ENCODE measurements around the gene BTBD1. TPM values are rescaled to one million over a fixed set of nuclear protein-coding genes. Genes with fewer than 3 reads are reported as not detected.

Gene BTBD1
- 51.9 TPM for polyA plus RNA-seq (2013, experiment 1 of 2)
- polyA plus RNA-seq (2013, experiment 2 of 2): 54.3 TPM

- Histone ChIP-seq H4K8ac (ENCODE audit: low read length) (peak within 1 kb of the TSS; percentile 99), H2BK5ac (ENCODE audit: low read depth, low read length, poor library complexity, severe bottlenecking) (peak within 1 kb of the TSS; percentile 89), H3K18ac (ENCODE audit: low read depth in 1 of 2, low read length in 2 of 2) (peak within 1 kb of the TSS; percentile 100), H2BK12ac (ENCODE audit: low read length in 2 of 2) (peak within 1 kb of the TSS in 1 of 2 experiments; percentile 72), H3K27ac (ENCODE audit: low read length, poor library complexity, severe bottlenecking) (peak within 1 kb of the TSS; percentile 72), H3K9me3 (ENCODE audit: control insufficient read depth, low read length) (no peaks in the 10 kb centered on the region), H4K91ac (ENCODE audit: low read length) (peak within 1 kb of the TSS; percentile 98), H3K14ac (ENCODE audit: low read length in 2 of 2) (peak within 1 kb of the TSS; percentile 97 to 99), H2BK15ac (ENCODE audit: low read depth, poor library complexity, severe bottlenecking) (peak within 1 kb of the TSS; percentile 94), H3K36me3 (ENCODE audit: control insufficient read depth in 1 of 2, insufficient read depth in 2 of 2, low read depth in 1 of 2, low read length in 2 of 2) (no peaks in the 10 kb centered on the region), H2AK5ac (ENCODE audit: low read length, severe bottlenecking) (peak within 1 kb of the TSS; percentile 35), H3K79me1 (replicated peaks; ENCODE audit: low read length, poor library complexity, severe bottlenecking) (peaks cover 1% of the 10 kb centered on the region), H2AFZ (ENCODE audit: low read depth, low read length) (peak within 1 kb of the TSS; percentile 93), H3K23ac (ENCODE audit: low read length in 2 of 2) (peak within 1 kb of the TSS in 1 of 2 experiments; percentile 59), H3K4me1 (ENCODE audit: control insufficient read depth, insufficient read depth, low read depth, low read length) (peaks cover 3% of the 10 kb centered on the region), H2BK120ac (ENCODE audit: low read depth, low read length) (peak within 1 kb of the TSS; percentile 94), H3K4me2 (ENCODE audit: low read length, poor library complexity, severe bottlenecking) (peak within 1 kb of the TSS; percentile 91), H3K27me3 (ENCODE audit: control insufficient read depth in 1 of 2, insufficient read depth in 1 of 2, low read length in 2 of 2) (no peaks in the 10 kb centered on the region), H3K9ac (ENCODE audit: low read length) (peak within 1 kb of the TSS; percentile 96), H3K4ac (ENCODE audit: low read depth in 1 of 2, low read length in 2 of 2) (peak within 1 kb of the TSS; percentile 89 to 98), H3K4me3 (ENCODE audit: insufficient read depth in 1 of 2, low read depth in 1 of 2, low read length in 2 of 2) (peak within 1 kb of the TSS; percentile 95 to 96)
- DNase-seq: peak; percentile 93
- WGBS: under 1% methylated on average over 79 of the region's 90 CpGs
Observed at GRCh38 chr15:83066734-83067637, at the start of gene BTBD1. Gene BTBD1 (minus strand): TSS chr15:83067252. CDS start chr15:83067151, 101 bp downstream.

GRCh38 chr15:83115831-83116565 lies 48.9 kb upstream of the BTBD1 start:
- peaks cover under 1 to 4% of the 10 kb centered on the region in 2 experiments for H3K27me3 ChIP-seq (ENCODE audit: control insufficient read depth in 1 of 2, insufficient read depth in 1 of 2, low read length in 2 of 2)
- peaks cover 7% of the 10 kb centered on the region for H3K4me1 ChIP-seq (ENCODE audit: control insufficient read depth, insufficient read depth, low read depth, low read length)
- no peak overlapping the region for H3K18ac ChIP-seq (ENCODE audit: low read depth in 1 of 2, low read length in 2 of 2)
- H3K4me3 ChIP-seq (ENCODE audit: insufficient read depth in 1 of 2, low read depth in 1 of 2, low read length in 2 of 2): no peak overlapping the region
- no peak overlapping the region for H3K4ac ChIP-seq (ENCODE audit: low read depth in 1 of 2, low read length in 2 of 2)
- H3K23ac ChIP-seq (ENCODE audit: low read length in 2 of 2): no peak overlapping the region
- H2BK5ac ChIP-seq (ENCODE audit: low read depth, low read length, poor library complexity, severe bottlenecking): no peak overlapping the region
- no peak overlapping the region for H2BK12ac ChIP-seq (ENCODE audit: low read length in 2 of 2)
- no peak overlapping the region for H2AFZ ChIP-seq (ENCODE audit: low read depth, low read length)
- H2AK5ac ChIP-seq (ENCODE audit: low read length, severe bottlenecking): no peak overlapping the region
- no peak for DNase-seq
- H3K27ac ChIP-seq (ENCODE audit: low read length, poor library complexity, severe bottlenecking): no peak overlapping the region
- no peak overlapping the region for H2BK15ac ChIP-seq (ENCODE audit: low read depth, poor library complexity, severe bottlenecking)
- H3K4me2 ChIP-seq (ENCODE audit: low read length, poor library complexity, severe bottlenecking): no peak overlapping the region
- H2BK120ac ChIP-seq (ENCODE audit: low read depth, low read length): no peak overlapping the region
- no peaks in the 10 kb centered on the region for H3K9me3 ChIP-seq (ENCODE audit: control insufficient read depth, low read length)
- no peak overlapping the region for H3K14ac ChIP-seq (ENCODE audit: low read length in 2 of 2)
- 91% methylated on average over 8 of the region's 11 CpGs for WGBS
- H3K79me1 ChIP-seq (replicated peaks; ENCODE audit: low read length, poor library complexity, severe bottlenecking): no peaks in the 10 kb centered on the region
- H4K91ac ChIP-seq (ENCODE audit: low read length): no peak overlapping the region
- no peaks in the 10 kb centered on the region for H3K36me3 ChIP-seq (ENCODE audit: control insufficient read depth in 1 of 2, insufficient read depth in 2 of 2, low read depth in 1 of 2, low read length in 2 of 2)
- H3K9ac ChIP-seq (ENCODE audit: low read length): no peak overlapping the region
- no peak overlapping the region for H4K8ac ChIP-seq (ENCODE audit: low read length)

GRCh38 chr15:83115410-83115809 lies 48.4 kb upstream of the BTBD1 start:
- WGBS: 96% methylated on average over 2 of the region's 3 CpGs
- Histone ChIP-seq H3K4me2 (ENCODE audit: low read length, poor library complexity, severe bottlenecking) (no peak overlapping the region), H3K27ac (ENCODE audit: low read length, poor library complexity, severe bottlenecking) (no peak overlapping the region), H3K27me3 (ENCODE audit: control insufficient read depth in 1 of 2, insufficient read depth in 1 of 2, low read length in 2 of 2) (peaks cover 6% of the 10 kb centered on the region in 2 experiments), H3K4me3 (ENCODE audit: insufficient read depth in 1 of 2, low read depth in 1 of 2, low read length in 2 of 2) (no peak overlapping the region), H2BK12ac (ENCODE audit: low read length in 2 of 2) (no peak overlapping the region), H4K8ac (ENCODE audit: low read length) (no peak overlapping the region), H2AFZ (ENCODE audit: low read depth, low read length) (no peak overlapping the region), H3K14ac (ENCODE audit: low read length in 2 of 2) (no peak overlapping the region), H3K4ac (ENCODE audit: low read depth in 1 of 2, low read length in 2 of 2) (no peak overlapping the region), H4K91ac (ENCODE audit: low read length) (no peak overlapping the region), H3K36me3 (ENCODE audit: control insufficient read depth in 1 of 2, insufficient read depth in 2 of 2, low read depth in 1 of 2, low read length in 2 of 2) (no peaks in the 10 kb centered on the region), H3K23ac (ENCODE audit: low read length in 2 of 2) (no peak overlapping the region), H3K9me3 (ENCODE audit: control insufficient read depth, low read length) (no peaks in the 10 kb centered on the region), H3K4me1 (ENCODE audit: control insufficient read depth, insufficient read depth, low read depth, low read length) (peaks cover 7% of the 10 kb centered on the region), H2AK5ac (ENCODE audit: low read length, severe bottlenecking) (no peak overlapping the region), H3K9ac (ENCODE audit: low read length) (no peak overlapping the region), H3K18ac (ENCODE audit: low read depth in 1 of 2, low read length in 2 of 2) (no peak overlapping the region), H2BK15ac (ENCODE audit: low read depth, poor library complexity, severe bottlenecking) (peak overlapping the region; percentile 53), H2BK5ac (ENCODE audit: low read depth, low read length, poor library complexity, severe bottlenecking) (no peak overlapping the region), H3K79me1 (replicated peaks; ENCODE audit: low read length, poor library complexity, severe bottlenecking) (no peaks in the 10 kb centered on the region), H2BK120ac (ENCODE audit: low read depth, low read length) (no peak overlapping the region)
- no peak for DNase-seq

GRCh38 chr15:83114856-83115255 lies 47.8 kb upstream of the BTBD1 start:
- Histone ChIP-seq H3K23ac (ENCODE audit: low read length in 2 of 2) (no peak overlapping the region), H3K14ac (ENCODE audit: low read length in 2 of 2) (no peak overlapping the region), H3K79me1 (replicated peaks; ENCODE audit: low read length, poor library complexity, severe bottlenecking) (no peaks in the 10 kb centered on the region), H3K9ac (ENCODE audit: low read length) (no peak overlapping the region), H2BK15ac (ENCODE audit: low read depth, poor library complexity, severe bottlenecking) (no peak overlapping the region), H4K91ac (ENCODE audit: low read length) (no peak overlapping the region), H3K27ac (ENCODE audit: low read length, poor library complexity, severe bottlenecking) (no peak overlapping the region), H3K27me3 (ENCODE audit: control insufficient read depth in 1 of 2, insufficient read depth in 1 of 2, low read length in 2 of 2) (peaks cover 11 to 12% of the 10 kb centered on the region in 2 experiments), H3K9me3 (ENCODE audit: control insufficient read depth, low read length) (no peaks in the 10 kb centered on the region), H2BK5ac (ENCODE audit: low read depth, low read length, poor library complexity, severe bottlenecking) (no peak overlapping the region), H3K4me2 (ENCODE audit: low read length, poor library complexity, severe bottlenecking) (no peak overlapping the region), H2BK12ac (ENCODE audit: low read length in 2 of 2) (no peak overlapping the region), H3K18ac (ENCODE audit: low read depth in 1 of 2, low read length in 2 of 2) (no peak overlapping the region), H2AFZ (ENCODE audit: low read depth, low read length) (no peak overlapping the region), H3K4me1 (ENCODE audit: control insufficient read depth, insufficient read depth, low read depth, low read length) (peaks cover 7% of the 10 kb centered on the region), H2AK5ac (ENCODE audit: low read length, severe bottlenecking) (no peak overlapping the region), H2BK120ac (ENCODE audit: low read depth, low read length) (no peak overlapping the region), H3K4ac (ENCODE audit: low read depth in 1 of 2, low read length in 2 of 2) (no peak overlapping the region), H3K4me3 (ENCODE audit: insufficient read depth in 1 of 2, low read depth in 1 of 2, low read length in 2 of 2) (no peak overlapping the region), H4K8ac (ENCODE audit: low read length) (no peak overlapping the region), H3K36me3 (ENCODE audit: control insufficient read depth in 1 of 2, insufficient read depth in 2 of 2, low read depth in 1 of 2, low read length in 2 of 2) (no peaks in the 10 kb centered on the region)
- DNase-seq: no peak
- over 99% methylated on average over 6 of the region's 6 CpGs for WGBS

Data from mesenchymal stem cell (in vitro differentiated cells and primary cell).